ENCODE results near the gene POFUT1.

Gene POFUT1

GRCh38 chr20:32206760-32207625, 687 bp upstream of the POFUT1 start:
- Histone ChIP-seq H2BK120ac (ENCODE audit: low read depth, low read length) (no peak overlapping the region), H2AK5ac (ENCODE audit: low read depth, low read length) (peak overlapping the region; percentile 70), H3K27me3 (ENCODE audit: control insufficient read depth in 3 of 3, insufficient read depth in 3 of 3, low read depth in 1 of 3, low read length in 3 of 3) (no peaks in the 10 kb centered on the region), H3K9me3 (replicated peaks in 1 of 2; ENCODE audit: control insufficient read depth in 2 of 2, insufficient read depth in 1 of 2, low read depth in 1 of 2, low read length in 2 of 2) (no peaks in the 10 kb centered on the region), H2BK5ac (ENCODE audit: low read length) (peak overlapping the region; percentile 77), H3K79me1 (ENCODE audit: low read depth, low read length) (peaks cover 7% of the 10 kb centered on the region), H3K9ac (ENCODE audit: low read depth, low read length, poor library complexity) (peak overlapping the region; percentile 95), H3K23ac (ENCODE audit: low read depth, low read length, poor library complexity) (peak overlapping the region; percentile 40), H3K14ac (ENCODE audit: low read length) (peak overlapping the region; percentile 10), H4K8ac (ENCODE audit: low read depth, low read length) (no peak overlapping the region), H3K18ac (ENCODE audit: low read length) (peak overlapping the region; percentile 96), H3K4ac (ENCODE audit: low read length) (peak overlapping the region; percentile 43), H2AFZ (ENCODE audit: low read length) (peak overlapping the region; percentile 99), H3K4me2 (ENCODE audit: insufficient read depth, low read length, poor library complexity, severe bottlenecking) (peak overlapping the region; percentile 74), H3K4me3 (ENCODE audit: low read length in 2 of 2) (peak overlapping the region; percentile 97 to 99), H3K27ac (replicated peaks; ENCODE audit: low read length) (peak overlapping the region; percentile 51), H3K4me1 (ENCODE audit: control insufficient read depth in 2 of 2, insufficient read depth in 1 of 2, low read depth in 1 of 2, low read length in 2 of 2) (peaks cover 11 to 22% of the 10 kb centered on the region in 2 donors), H3K36me3 (replicated peaks in 1 of 2; ENCODE audit: control insufficient read depth in 2 of 2, insufficient read depth in 2 of 2, low read length in 2 of 2) (peaks cover 18 to 64% of the 10 kb centered on the region in 2 donors), H2BK15ac (ENCODE audit: low read length) (no peak overlapping the region), H2BK12ac (ENCODE audit: low read length) (no peak overlapping the region), H4K91ac (ENCODE audit: low read depth, low read length, poor library complexity) (no peak overlapping the region)
- no CpG with 5 or more reads among the region's 40 CpGs for WGBS, 2 donors (ENCODE audit: extremely low coverage in 2 of 2, insufficient read length in 2 of 2, insufficient replicate concordance in 1 of 2)
- DNase-seq (ENCODE audit: low spot score), result no peak

DNA sequence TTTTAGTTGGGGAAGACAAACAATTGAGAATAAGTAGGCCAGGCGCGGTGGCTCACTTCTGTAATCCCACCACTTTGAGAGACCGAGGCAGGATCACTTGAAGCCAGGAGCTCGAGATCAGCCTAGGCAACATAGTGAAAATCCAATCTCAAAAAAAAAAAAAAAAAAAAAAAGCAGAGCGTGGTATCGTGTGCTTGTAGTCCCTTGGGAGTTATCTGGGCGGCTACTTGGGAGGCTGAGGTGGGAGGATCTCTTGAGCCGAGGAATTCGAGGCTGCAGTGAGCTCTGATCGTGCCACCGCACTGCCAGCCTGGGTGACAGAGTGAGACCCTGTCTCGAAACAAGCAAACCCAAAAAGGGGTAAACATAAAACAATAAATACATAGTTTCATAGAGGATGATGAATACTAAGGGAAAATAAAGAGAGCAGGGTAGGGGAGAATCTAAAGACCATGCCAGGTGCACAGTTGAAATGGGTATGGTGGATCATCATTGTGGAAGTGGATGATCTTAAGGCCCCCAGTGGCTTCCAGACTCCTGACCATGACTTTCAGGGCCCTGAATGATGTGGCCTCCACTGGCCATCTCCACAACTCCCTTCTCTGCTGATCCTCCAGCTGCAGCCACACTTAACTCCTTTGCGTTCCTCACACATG, 947 bp downstream of the POFUT1 start:
- Histone ChIP-seq H2BK15ac (ENCODE audit: low read length) (no peak overlapping the region), H2BK5ac (ENCODE audit: low read length) (no peak overlapping the region), H3K4me1 (ENCODE audit: control insufficient read depth in 2 of 2, insufficient read depth in 1 of 2, low read depth in 1 of 2, low read length in 2 of 2) (peaks cover 11 to 22% of the 10 kb centered on the region in 2 donors), H3K27ac (replicated peaks; ENCODE audit: low read length) (no peak overlapping the region), H3K4me3 (ENCODE audit: low read length in 2 of 2) (peak overlapping the region in 1 of 2 donors; percentile 99), H3K18ac (ENCODE audit: low read length) (no peak overlapping the region), H3K79me1 (ENCODE audit: low read depth, low read length) (peaks cover 7% of the 10 kb centered on the region), H3K4me2 (ENCODE audit: insufficient read depth, low read length, poor library complexity, severe bottlenecking) (peak overlapping the region; percentile 95), H3K23ac (ENCODE audit: low read depth, low read length, poor library complexity) (no peak overlapping the region), H2AFZ (ENCODE audit: low read length) (no peak overlapping the region), H3K4ac (ENCODE audit: low read length) (no peak overlapping the region), H3K27me3 (ENCODE audit: control insufficient read depth in 3 of 3, insufficient read depth in 3 of 3, low read depth in 1 of 3, low read length in 3 of 3) (no peaks in the 10 kb centered on the region), H2AK5ac (ENCODE audit: low read depth, low read length) (no peak overlapping the region), H3K9me3 (replicated peaks in 1 of 2; ENCODE audit: control insufficient read depth in 2 of 2, insufficient read depth in 1 of 2, low read depth in 1 of 2, low read length in 2 of 2) (no peaks in the 10 kb centered on the region), H3K9ac (ENCODE audit: low read depth, low read length, poor library complexity) (no peak overlapping the region), H4K8ac (ENCODE audit: low read depth, low read length) (no peak overlapping the region), H2BK120ac (ENCODE audit: low read depth, low read length) (no peak overlapping the region), H4K91ac (ENCODE audit: low read depth, low read length, poor library complexity) (no peak overlapping the region), H3K14ac (ENCODE audit: low read length) (no peak overlapping the region), H3K36me3 (replicated peaks in 1 of 2; ENCODE audit: control insufficient read depth in 2 of 2, insufficient read depth in 2 of 2, low read length in 2 of 2) (peaks cover 14 to 56% of the 10 kb centered on the region in 2 donors), H2BK12ac (ENCODE audit: low read length) (no peak overlapping the region)
- DNase-seq (ENCODE audit: low spot score), result no peak
- no CpG with 5 or more reads among the region's 13 CpGs for WGBS, 2 donors (ENCODE audit: extremely low coverage in 2 of 2, insufficient read length in 2 of 2, insufficient replicate concordance in 1 of 2)

DNA sequence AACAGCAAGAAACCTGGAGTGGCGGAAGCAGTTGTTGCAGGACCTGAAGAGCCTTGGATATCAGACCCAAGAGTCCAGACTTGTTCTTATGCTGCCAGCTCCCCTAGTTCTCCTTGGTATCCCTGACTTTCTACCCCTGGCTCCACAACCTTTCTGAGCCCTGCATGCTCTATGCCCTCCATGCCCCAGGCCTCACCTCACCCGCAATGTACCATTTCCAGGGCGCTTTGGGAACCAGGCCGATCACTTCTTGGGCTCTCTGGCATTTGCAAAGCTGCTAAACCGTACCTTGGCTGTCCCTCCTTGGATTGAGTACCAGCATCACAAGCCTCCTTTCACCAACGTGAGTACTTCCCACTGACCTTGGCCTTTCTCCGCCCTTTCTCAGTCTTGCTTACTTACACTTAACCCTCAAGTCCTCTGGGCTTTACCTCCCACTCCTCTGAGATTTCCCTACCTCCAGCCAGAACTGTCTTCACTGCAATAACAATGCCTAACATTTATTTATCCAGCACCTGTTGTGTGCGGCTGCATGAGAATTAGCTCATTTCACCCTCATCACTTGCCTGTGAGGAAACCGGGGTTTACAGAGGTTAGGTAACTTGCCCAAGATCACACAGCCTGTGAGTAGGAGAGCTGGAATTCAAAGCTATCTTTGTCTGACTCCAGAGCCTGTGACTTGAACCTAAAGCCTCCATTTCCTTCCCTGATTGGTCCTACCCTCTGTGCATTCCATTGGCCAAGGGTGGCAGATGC, 2.3 kb downstream of the POFUT1 start:
- no peak overlapping the region for H3K9ac ChIP-seq (ENCODE audit: low read depth, low read length, poor library complexity)
- peaks cover 7% of the 10 kb centered on the region for H3K79me1 ChIP-seq (ENCODE audit: low read depth, low read length)
- no peak overlapping the region for H3K4me3 ChIP-seq (ENCODE audit: low read length in 2 of 2)
- H3K27ac ChIP-seq (replicated peaks; ENCODE audit: low read length), result no peak overlapping the region
- no peak overlapping the region for H2AFZ ChIP-seq (ENCODE audit: low read length)
- H4K91ac ChIP-seq (ENCODE audit: low read depth, low read length, poor library complexity), result no peak overlapping the region
- no peak overlapping the region for H2AK5ac ChIP-seq (ENCODE audit: low read depth, low read length)
- no peak overlapping the region for H3K14ac ChIP-seq (ENCODE audit: low read length)
- no peaks in the 10 kb centered on the region for H3K27me3 ChIP-seq (ENCODE audit: control insufficient read depth in 3 of 3, insufficient read depth in 3 of 3, low read depth in 1 of 3, low read length in 3 of 3)
- H3K36me3 ChIP-seq (replicated peaks in 1 of 2; ENCODE audit: control insufficient read depth in 2 of 2, insufficient read depth in 2 of 2, low read length in 2 of 2), result peaks cover 14 to 54% of the 10 kb centered on the region in 2 donors
- WGBS, 2 donors (ENCODE audit: extremely low coverage in 2 of 2, insufficient read length in 2 of 2, insufficient replicate concordance in 1 of 2), result no CpG with 5 or more reads among the region's 9 CpGs
- no peaks in the 10 kb centered on the region for H3K9me3 ChIP-seq (replicated peaks in 1 of 2; ENCODE audit: control insufficient read depth in 2 of 2, insufficient read depth in 1 of 2, low read depth in 1 of 2, low read length in 2 of 2)
- H3K4ac ChIP-seq (ENCODE audit: low read length), result no peak overlapping the region
- H3K4me1 ChIP-seq (ENCODE audit: control insufficient read depth in 2 of 2, insufficient read depth in 1 of 2, low read depth in 1 of 2, low read length in 2 of 2), result peaks cover 9 to 22% of the 10 kb centered on the region in 2 donors
- no peak for DNase-seq (ENCODE audit: low spot score)
- H2BK15ac ChIP-seq (ENCODE audit: low read length), result no peak overlapping the region
- no peak overlapping the region for H3K4me2 ChIP-seq (ENCODE audit: insufficient read depth, low read length, poor library complexity, severe bottlenecking)
- no peak overlapping the region for H4K8ac ChIP-seq (ENCODE audit: low read depth, low read length)
- no peak overlapping the region for H3K23ac ChIP-seq (ENCODE audit: low read depth, low read length, poor library complexity)
- H2BK5ac ChIP-seq (ENCODE audit: low read length), result peak overlapping the region; percentile 72
- no peak overlapping the region for H2BK12ac ChIP-seq (ENCODE audit: low read length)
- no peak overlapping the region for H2BK120ac ChIP-seq (ENCODE audit: low read depth, low read length)
- no peak overlapping the region for H3K18ac ChIP-seq (ENCODE audit: low read length)
